Peyer's patch (tissue), 4 donors: ENCODE data around the gene SPON1. TPM values are rescaled to one million over a fixed set of nuclear protein-coding genes. Genes with fewer than 3 reads are reported as not detected.

Experiments used
- DNase-seq, 3 donors: peaks; one replicate each; pipeline ENCODE4 v3.0.0-alpha.2; 2017 to 2019
- H3K27ac ChIP-seq, 4 donors: fragments of 200-600 bp; sonication (generic); one replicate each; pipeline ENCODE4 v1.5.1; 2016 to 2019
- H3K27me3 ChIP-seq, 2 donors: fragments of 200-600 bp; sonication (generic); one replicate each; pipeline ENCODE4 v1.5.1; 2019
- H3K36me3 ChIP-seq, 3 donors: fragments of 200-600 bp; sonication (generic); one replicate each; pipeline ENCODE4 v1.5.1; 2016 to 2019
- H3K4me1 ChIP-seq, 4 donors: fragments of 200-600 bp; sonication (generic); one replicate each; pipeline ENCODE4 v1.5.1; 2016 to 2019
- H3K4me3 ChIP-seq, 4 donors: fragments of 200-600 bp; sonication (generic); 1 replicate in 3 of 4; 2 replicates in 1 of 4; pipeline ENCODE4 v1.5.1; 2016 to 2019; ENCODE audit warnings: mild to moderate bottlenecking in 1 of 4
- H3K9me3 ChIP-seq, 4 donors: fragments of 200-600 bp; sonication (generic); one replicate each; pipeline ENCODE4 v1.5.1; 2016 to 2019; ENCODE audit warnings: mild to moderate bottlenecking in 1 of 4
- POLR2A ChIP-seq, 2 donors: fragments of 450-650 bp; IDR thresholded peaks; one replicate each; pipeline ENCODE4 v1.5.1; 2017; ENCODE audit warnings: antibody characterized with exemption in 2 of 2, mild to moderate bottlenecking in 2 of 2, moderate library complexity in 2 of 2
- total RNA-seq, 4 donors: library from RNA; depleted of rRNA; stranded (reverse); fragments of >200 nt; gene quantifications; one replicate each; pipeline ENCODE4 v1.1.0, GENCODE V29; 2016
- TF ChIP-seq, protein P1 (sequence below), 6 experiments: fragments of 450-650 bp in 4 of 6; fragments of 200-600 bp in 2 of 6; sonication (generic) in 1 of 6; IDR thresholded peaks; one replicate each; pipeline ENCODE4 v1.5.1; 2017 to 2019; ENCODE audit warnings: antibody characterized with exemption in 6 of 6, mild to moderate bottlenecking in 3 of 6, moderate library complexity in 1 of 6

Gene SPON1
- total RNA-seq, 4 donors from 2014 or later = 26.4 to 53.8 (median 48.3) TPM

DNA sequence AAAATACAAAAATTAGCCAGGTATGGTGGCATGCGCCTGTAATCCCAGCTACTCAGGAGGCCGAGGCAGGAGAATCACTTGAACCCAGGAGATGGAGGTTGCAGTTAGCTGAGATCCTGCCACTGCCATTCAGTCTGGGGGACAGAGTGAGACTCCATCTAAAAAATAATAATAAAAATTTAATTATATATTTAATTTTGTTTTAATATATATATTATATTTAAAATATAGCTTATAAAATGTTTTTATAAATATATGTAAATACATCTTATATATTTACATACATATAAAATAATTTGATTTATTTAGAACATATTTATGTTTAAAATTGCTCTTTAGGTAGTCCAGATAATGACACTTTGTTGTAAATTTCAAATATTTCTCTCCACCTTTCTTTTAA lies 82.9 kb downstream of the SPON1 start:
- no peaks in the 10 kb centered on the region for H3K9me3 ChIP-seq
- TF ChIP-seq, protein P1, sequence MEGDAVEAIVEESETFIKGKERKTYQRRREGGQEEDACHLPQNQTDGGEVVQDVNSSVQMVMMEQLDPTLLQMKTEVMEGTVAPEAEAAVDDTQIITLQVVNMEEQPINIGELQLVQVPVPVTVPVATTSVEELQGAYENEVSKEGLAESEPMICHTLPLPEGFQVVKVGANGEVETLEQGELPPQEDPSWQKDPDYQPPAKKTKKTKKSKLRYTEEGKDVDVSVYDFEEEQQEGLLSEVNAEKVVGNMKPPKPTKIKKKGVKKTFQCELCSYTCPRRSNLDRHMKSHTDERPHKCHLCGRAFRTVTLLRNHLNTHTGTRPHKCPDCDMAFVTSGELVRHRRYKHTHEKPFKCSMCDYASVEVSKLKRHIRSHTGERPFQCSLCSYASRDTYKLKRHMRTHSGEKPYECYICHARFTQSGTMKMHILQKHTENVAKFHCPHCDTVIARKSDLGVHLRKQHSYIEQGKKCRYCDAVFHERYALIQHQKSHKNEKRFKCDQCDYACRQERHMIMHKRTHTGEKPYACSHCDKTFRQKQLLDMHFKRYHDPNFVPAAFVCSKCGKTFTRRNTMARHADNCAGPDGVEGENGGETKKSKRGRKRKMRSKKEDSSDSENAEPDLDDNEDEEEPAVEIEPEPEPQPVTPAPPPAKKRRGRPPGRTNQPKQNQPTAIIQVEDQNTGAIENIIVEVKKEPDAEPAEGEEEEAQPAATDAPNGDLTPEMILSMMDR (IDR thresholded peaks at IDR 0.05) = no peak
- no peak for TF ChIP-seq POLR2A (IDR thresholded peaks at IDR 0.05)
- no peak overlapping the region for H3K27ac ChIP-seq
- H3K36me3 ChIP-seq = peaks cover 0 to 6% (median 0%) of the 10 kb centered on the region in 3 donors
- H3K4me1 ChIP-seq = no peaks in the 10 kb centered on the region
- no peaks in the 10 kb centered on the region for H3K27me3 ChIP-seq
- DNase-seq = no peak
- H3K4me3 ChIP-seq = no peak overlapping the region

DNA sequence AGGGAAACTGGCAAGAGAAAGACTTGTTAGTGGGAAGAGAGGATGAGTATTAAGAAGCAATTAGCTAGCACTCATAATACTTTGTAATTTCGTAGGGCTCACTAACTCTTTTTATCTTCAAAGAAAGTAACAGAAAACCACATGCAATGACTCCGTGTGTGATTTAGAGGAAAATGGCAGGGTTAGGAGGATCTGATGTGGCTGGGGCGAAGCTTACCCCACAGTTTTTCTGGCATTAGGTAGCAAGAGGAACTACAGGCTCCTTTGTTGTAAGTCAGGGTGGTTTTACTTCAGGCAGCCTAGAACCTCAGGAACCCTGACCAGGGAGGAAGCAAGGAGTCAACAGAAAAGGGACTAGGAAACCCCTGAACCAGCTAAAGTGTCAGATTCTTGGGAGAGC lies 89.7 kb downstream of the SPON1 start:
- Histone ChIP-seq H3K4me1 (peaks cover 0 to 12% (median 0%) of the 10 kb centered on the region in 4 donors), H3K27ac (no peak overlapping the region), H3K27me3 (no peaks in the 10 kb centered on the region), H3K4me3 (no peak overlapping the region), H3K36me3 (no peaks in the 10 kb centered on the region), H3K9me3 (no peaks in the 10 kb centered on the region)
- no peak for DNase-seq
- no peak for TF ChIP-seq POLR2A (IDR thresholded peaks at IDR 0.05)
- TF ChIP-seq, protein P1 (IDR thresholded peaks at IDR 0.05) = no peak

DNA sequence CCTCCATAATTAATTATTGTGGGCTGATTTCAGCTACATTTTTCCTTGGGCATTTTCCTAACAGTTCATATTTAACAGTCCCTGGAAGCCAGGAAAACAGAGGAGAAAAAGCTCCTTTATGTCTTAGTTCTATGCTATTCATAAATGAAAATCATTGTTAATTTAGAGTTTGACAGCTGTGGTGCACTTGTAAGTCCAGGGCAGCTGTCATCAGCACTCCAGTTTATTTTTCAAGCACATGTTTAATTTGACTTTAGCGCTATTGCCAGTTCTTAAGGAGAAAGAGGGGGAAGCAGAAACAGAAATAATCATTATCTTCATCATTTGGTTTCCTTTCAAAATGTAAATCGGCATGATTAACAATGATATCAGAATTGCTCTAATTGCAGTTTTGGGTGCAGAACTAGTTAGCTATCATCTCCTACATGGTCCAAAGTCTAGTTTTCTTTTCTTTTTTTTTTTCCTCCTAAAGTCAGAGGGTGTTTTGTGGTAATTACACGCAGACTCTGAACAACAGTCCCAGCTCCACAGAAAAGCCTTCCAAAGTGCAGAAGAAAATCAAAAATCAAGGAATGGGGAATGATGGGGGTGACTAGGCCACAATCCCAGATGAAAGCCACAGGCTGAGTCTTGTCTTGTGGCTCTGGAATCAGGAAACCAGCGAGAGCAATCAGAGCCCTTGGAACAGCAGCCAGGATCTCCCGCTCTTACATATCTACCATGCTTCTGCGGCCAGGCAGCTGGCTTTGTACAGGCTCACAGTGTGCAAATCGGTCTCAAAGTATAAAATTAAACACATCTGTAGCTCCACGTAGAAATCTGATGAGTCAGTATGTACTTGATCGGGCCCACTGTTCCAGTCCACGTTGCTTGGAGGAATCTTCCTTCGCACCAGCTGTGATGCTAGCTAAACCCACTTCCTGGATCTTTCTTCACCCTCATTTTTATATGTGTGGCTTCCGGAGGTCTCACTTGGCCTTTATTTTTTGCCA lies 91.9 kb downstream of the SPON1 start:
- Histone ChIP-seq H3K4me3 (no peak overlapping the region), H3K27ac (no peak overlapping the region), H3K36me3 (no peaks in the 10 kb centered on the region), H3K4me1 (peaks cover 0 to 12% (median 0%) of the 10 kb centered on the region in 4 donors), H3K27me3 (no peaks in the 10 kb centered on the region), H3K9me3 (no peaks in the 10 kb centered on the region)
- DNase-seq = no peak
- TF ChIP-seq, protein P1 (IDR thresholded peaks at IDR 0.05) = no peak
- no peak for TF ChIP-seq POLR2A (IDR thresholded peaks at IDR 0.05)

DNA sequence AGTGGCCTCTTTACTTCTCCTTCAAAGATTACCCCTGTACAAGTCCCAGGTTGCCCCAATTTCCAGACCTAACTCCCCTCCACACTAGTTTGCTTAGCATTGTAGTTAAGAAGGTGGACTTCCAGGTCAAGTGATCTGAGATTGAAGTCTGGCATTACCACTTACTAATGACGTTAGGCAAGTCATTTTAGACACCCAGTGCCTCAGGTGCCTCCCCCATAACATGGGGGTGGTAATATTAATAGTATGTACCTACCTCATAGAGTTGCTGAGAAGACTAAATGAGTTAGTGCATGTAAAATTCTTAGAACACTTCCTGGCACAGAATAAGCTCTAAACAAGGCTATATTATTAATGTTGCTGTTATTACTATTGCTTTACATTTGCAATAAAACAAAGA lies 93.4 kb downstream of the SPON1 start:
- H3K27ac ChIP-seq = no peak overlapping the region

DNA sequence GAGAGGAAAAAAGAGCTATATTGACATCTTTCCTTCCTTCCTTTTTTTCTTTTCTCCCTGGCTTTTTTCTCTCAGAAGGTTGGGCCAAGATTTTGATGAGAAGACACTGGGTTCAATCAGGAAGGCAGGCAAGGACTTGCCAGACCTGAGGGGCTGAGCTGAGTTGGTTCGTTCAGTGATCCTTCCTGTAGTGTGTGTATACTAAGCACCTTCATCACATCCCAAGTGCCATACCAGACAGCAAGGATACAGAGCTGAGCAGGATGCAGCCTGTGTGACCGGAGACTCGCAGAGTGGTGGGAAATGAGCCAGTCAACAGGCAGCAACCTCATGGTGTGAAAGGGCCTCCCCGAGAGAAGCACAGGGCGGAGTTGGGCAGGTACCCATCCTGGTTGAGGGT lies 95.5 kb downstream of the SPON1 start:
- no peak for DNase-seq
- no peak overlapping the region for H3K27ac ChIP-seq
- no peaks in the 10 kb centered on the region for H3K36me3 ChIP-seq
- H3K4me3 ChIP-seq = no peak overlapping the region
- H3K4me1 ChIP-seq = peaks cover 0 to 12% (median 0%) of the 10 kb centered on the region in 4 donors
- TF ChIP-seq, protein P1 (IDR thresholded peaks at IDR 0.05) = no peak
- no peak for TF ChIP-seq POLR2A (IDR thresholded peaks at IDR 0.05)
- H3K27me3 ChIP-seq = no peaks in the 10 kb centered on the region
- no peaks in the 10 kb centered on the region for H3K9me3 ChIP-seq

More for the DNA sequence above, 93.4 kb downstream of the SPON1 start:
- Histone ChIP-seq H3K36me3 (no peaks in the 10 kb centered on the region), H3K4me1 (peaks cover 0 to 12% (median 0%) of the 10 kb centered on the region in 4 donors), H3K27me3 (no peaks in the 10 kb centered on the region), H3K4me3 (no peak overlapping the region), H3K9me3 (no peaks in the 10 kb centered on the region)
- no peak for DNase-seq
- TF ChIP-seq POLR2A (IDR thresholded peaks at IDR 0.05) = no peak
- TF ChIP-seq, protein P1 (IDR thresholded peaks at IDR 0.05) = no peak
